UCSD-AML1 (cell line): Measurements from ENCODE around the gene HOXC11.

Experiments used
- DNase-seq: peaks from one replicate; lab custom pipeline; 2025; ENCODE audit not compliant: unreplicated experiment; lab: John Stamatoyannopoulos, UW

Gene HOXC11

DNA sequence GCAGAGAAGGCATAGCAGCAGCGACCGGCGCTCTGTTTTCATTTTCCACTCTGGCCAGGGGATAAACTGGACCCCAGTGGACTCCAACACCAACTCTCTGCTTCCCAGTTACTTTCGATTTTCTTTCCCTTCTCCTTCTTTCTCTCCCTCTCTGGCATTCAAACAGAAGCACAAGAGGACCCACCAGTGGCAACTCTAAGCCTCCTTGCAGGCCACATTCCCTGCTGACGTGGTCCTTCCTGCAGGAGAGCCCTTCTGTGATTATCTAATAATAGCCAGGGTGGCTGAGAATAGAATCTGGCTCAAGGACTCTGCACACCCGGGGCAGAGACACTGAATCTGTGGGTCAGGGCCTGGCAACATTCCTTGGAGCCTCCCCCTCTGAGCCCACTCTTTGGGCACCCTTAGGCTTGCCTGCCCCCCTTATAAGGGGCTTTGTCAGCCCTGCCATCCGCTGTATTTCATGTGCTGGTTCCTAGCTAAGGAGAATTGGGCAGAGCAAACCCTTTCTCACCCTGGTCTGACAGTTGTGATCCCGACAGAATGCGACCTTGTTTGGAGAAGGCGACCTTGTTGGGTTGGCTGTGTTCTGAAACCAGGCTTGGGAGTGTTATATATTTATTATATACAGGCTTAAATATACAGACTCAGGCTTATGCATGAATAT lies 47.1 kb downstream of the HOXC11 start:
- no peak for DNase-seq

DNA sequence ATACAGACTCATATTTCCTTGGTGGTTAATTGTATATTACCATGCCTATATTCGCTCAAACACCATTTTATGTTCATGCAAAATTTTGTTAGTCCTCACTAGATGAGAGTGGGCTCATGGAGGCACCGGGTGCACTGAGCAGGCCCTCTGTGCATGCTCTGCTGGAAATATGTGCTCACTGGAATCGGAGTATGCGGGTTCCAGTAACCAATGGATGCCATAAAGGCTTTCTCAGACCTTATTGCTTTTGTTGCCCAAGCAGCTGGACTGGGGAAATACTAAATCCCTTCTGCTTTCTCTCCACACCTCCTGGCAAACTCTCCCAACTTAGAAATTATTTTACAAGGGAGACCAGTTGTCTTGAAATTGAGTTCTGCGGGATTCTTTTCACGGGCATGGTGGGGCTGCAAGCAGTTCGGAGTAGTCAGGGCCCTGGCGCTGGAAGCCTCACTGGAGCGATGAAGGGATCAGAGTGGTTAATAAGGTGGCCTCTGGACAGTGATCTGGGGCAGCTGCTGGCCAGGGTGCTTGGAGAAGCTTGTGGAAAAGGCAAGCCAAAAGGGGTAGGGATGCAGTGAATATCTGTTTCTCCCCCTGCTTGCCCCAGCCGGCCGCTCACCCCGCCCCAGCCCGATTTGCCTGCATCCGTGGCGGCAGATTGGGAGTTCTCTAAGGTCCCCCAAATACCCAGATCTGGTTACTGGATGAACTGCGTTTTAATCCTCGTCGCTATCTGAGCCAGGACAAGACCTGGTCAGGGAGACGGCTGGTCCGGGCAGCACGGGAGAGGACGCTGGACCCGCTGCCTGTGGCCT lies 47.9 kb downstream of the HOXC11 start:
- no peak for DNase-seq

DNA sequence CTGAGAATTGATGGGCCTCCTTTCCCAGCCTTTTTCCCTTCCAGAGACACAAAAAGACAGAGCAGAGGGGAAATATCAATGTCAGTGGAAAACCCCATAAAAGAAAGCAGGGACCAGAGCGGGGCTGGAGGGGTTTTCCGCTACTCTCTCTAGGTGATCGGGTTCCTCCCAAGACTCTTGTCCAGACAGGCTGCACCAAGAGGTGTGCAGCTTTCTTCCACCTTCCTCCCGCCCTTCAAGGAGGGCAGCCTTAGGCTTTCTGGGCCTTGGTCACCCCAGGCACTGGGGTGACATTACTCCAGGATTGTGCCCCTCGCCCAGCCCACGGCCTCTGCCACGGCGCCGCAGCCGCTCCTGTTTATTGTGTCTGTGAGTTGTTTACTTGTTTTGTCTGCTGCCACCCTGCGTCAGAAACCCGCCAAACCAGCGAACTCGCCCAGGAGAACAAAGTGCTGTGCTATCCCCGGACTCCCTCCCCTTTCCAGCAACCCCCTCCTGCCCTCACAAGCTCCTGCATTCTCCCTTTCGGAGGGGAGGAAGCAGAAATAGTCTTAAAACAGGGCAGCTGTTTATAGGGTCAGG lies 48.6 kb downstream of the HOXC11 start:
- no peak for DNase-seq

DNA sequence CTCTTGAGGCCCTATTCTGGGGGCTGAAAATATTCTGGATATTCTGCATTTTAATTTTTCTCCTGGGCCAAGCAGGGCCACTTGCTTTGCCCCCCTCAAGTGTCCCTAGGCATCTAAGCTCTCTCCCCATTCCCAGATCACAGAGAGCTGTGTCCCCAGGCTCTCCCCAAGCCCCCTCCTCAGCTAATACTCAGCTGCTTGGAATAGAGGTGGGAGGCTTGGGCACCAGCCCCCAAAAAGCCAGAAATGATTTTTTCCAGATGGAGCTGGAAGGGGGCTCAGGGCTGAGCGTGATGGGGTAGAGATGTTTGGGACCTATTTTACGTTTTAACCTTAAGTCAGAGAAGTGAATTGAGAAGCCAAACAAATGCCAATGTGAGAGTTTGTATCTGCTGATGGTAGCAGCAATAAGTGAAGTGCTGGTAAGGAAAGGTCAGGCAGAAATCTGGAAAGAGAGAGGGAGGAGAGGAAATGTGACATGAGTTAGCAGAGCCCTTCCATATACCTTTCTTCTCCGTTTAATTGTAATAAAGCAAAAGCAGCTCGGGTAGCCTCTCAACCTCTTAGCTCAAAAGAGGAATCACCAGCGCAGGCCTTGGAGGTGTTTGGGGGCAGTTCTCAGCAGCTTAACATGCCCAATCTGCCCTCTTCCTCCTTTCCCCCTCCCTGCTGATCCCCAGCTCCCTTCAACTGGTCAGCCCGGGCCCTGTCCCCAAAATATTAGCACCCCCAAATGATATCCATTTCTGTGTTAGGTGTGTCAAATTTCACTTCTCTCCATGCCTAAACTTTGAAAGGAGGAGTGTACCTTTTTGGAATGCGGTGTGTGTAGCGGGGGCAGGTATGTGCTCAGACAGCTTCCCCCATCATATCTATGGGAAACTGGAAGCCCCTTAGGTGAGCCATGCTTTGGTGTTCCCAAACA lies 50.3 kb downstream of the HOXC11 start:
- DNase-seq = no peak

DNA sequence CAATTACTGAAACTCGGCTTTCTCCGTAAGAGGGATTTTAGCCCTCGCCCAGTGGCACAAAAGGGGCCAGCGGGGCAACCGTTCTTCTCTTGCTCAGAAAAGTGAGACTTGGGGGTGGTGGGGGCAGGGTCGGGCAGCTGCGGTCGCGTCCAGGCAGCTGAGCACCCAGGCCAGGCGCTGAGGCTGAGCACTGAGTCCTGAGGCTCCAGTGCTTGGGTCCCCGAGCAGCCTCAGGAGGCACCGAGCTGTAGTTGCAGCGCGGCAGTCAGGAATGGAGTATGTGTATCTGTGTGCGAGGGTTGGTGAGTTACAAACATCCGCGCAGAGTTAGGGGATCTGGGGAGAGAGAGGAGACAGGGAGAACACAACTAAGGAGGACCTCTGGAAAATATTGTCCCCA lies 51.2 kb downstream of the HOXC11 start:
- DNase-seq = no peak

DNA sequence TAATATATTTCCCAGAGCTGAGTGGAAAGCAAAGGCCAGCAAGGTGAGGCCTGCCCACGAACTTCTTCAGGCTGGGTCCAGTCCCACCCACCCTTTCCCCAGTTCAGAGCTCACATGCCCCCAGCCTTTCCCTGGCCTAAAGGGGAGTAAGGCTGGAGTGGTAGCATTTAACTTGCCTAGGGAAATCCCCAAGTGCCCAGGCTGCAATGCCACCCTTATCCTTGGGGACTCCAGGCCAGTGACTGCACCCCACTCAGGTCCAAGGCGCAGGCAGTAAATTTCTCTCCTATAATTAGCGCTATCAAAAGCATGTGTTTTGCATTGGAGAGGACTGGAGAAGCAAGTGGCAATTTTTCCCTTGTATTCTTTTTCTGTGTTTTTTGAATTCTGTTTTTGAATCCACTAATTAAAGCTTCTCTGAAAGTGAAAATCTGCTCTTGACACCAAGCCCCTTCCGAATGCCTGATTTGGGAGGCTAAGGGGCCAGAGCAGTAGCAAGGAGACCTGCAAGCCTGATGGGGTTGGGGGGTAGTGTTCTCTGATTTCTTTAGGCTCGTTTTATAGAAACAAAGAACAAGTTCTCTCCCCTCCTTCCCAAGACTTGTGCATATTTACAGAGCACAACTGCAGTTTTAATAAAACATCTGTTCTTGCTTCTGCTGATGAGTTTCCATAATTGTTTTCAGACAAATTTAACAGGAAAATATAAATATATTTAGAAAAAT lies 51.8 kb downstream of the HOXC11 start:
- no peak for DNase-seq

DNA sequence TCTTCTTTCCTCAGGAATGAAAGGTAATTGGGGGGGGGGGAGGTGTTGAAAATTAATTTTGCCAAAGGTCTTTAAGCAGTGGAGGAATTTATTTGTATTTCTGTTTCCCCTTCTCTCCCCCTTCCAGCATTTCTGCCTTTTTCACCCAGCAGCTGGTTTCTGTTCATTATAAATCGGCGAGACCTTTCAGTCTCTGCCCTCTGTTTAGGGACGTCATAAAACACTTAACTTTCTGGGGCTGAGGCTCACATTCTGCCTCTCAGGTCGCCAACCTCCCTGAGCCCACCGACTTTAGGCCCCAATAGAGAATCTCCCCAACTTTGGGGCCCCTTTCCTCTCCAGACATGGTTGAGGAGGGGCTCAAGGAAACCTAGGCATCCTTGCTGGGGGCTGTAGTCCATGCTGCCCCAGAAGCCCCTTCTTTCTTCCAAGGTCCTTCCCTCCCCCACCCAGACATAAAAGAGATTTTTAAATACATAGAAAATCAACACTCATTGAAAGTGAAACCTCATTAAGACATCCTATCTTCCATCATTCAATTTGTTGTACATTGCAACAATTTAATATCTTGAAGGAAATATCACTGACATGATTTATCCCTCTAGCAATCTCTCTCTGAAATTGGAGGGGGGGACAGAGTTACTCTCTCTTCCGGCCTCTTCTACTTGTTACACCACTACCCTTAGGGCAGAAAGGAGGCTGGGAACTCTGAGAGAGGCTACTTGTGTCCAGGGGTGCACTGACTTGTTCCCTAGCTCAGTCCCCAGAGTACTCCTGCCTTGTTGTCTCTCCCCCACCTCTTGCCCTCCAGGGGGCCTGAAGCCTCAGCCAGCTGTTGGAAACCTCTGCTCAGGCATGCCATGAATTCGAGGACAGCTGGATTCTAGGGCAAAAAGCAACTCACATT lies 52.8 kb downstream of the HOXC11 start:
- DNase-seq = no peak

DNA sequence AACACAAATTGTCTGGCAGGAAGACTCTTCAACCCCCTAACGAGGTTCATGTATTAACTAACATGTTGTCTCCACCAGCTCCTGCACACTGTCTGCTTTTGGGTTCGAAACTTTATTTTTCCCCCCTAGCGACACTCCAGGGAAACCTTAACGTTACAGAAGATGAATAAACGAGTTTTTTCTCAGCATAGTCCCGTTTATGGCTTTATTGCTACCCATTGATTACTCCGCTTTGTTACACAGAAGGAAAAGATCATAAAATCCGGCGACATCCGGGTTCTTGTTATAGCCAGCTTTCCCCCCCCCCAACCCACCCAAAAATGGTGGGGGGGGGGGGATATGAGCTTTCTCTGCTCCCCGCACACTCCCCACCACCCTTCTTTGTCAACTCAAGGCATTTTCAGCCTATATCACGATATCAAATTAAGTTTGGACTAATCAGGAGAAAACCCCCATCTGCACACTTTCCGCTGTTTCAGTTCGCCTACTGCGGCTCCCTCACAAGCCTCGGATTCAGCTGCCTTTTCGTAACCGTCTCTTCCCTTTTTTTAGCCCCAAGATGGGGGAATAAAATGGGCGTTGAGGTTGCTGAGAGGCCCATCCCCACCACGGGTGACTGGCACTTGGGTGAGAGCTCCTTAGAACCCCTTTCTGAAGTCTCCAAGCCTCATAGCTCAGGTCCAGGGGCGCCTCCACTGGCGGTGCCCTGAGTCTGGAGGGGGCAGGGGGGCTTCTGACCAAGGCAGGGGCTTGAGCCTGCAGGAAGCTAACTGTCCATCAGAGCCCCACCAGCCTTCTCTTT lies 53.9 kb downstream of the HOXC11 start:
- DNase-seq = no peak
